H1 (cell line): ENCODE data around the gene ZNF2. TPM values are rescaled to one million over a fixed set of nuclear protein-coding genes. Genes with fewer than 3 reads are reported as not detected.

Source experiments
- CTBP2 ChIP-seq: IDR thresholded peaks from 2 replicates; pipeline ENCODE4 v1.7.0; 2011; ENCODE audit warnings: borderline replicate concordance, mild to moderate bottlenecking, moderate library complexity, mixed read lengths, low read length; ENCODE audit not compliant: insufficient read depth, insufficient read length
- EGR1 ChIP-seq: IDR thresholded peaks from 2 replicates; pipeline ENCODE4 v1.6.1; 2011; ENCODE audit warnings: low read depth, low read length, borderline replicate concordance
- EP300 ChIP-seq, 2 experiments: IDR thresholded peaks; 1 replicate in 1 of 2; 2 replicates in 1 of 2; pipeline ENCODE4 v1.6.1; 2011 to 2012; ENCODE audit warnings: low read depth in 2 of 2, low read length in 2 of 2, mild to moderate bottlenecking in 2 of 2, borderline replicate concordance in 1 of 2, inconsistent platforms in 1 of 2, moderate library complexity in 1 of 2
- EZH2 ChIP-seq: fragments of 200-600 bp; sonication (generic); IDR thresholded peaks from 2 replicates; pipeline ENCODE4 v1.7.1; 2012; ENCODE audit warnings: low read depth, mild to moderate bottlenecking, moderate library complexity, low read length, inconsistent platforms; ENCODE audit not compliant: severe bottlenecking
- GTF2F1 ChIP-seq: IDR thresholded peaks from 2 replicates; pipeline ENCODE4 v1.6.1; 2012; ENCODE audit warnings: low read depth, low read length, improper control_type of control experiment, borderline replicate concordance
- NANOG ChIP-seq: IDR thresholded peaks from 2 replicates; pipeline ENCODE4 v1.6.1; 2011; ENCODE audit warnings: low read length, low read depth, mild to moderate bottlenecking, inconsistent platforms; ENCODE audit not compliant: insufficient read depth, poor library complexity, severe bottlenecking
- POLR2AphosphoS5 ChIP-seq: IDR thresholded peaks from 2 replicates; pipeline ENCODE4 v1.6.1; 2011; ENCODE audit warnings: low read depth, low read length
- RXRA ChIP-seq: IDR thresholded peaks from 2 replicates; pipeline ENCODE4 v1.6.1; 2011; ENCODE audit warnings: low read depth, mild to moderate bottlenecking, low read length, moderate library complexity; ENCODE audit not compliant: insufficient read depth
- SIN3A ChIP-seq, 2 experiments: IDR thresholded peaks in 1 of 2; conservative IDR thresholded peaks in 1 of 2; 2 replicates each; pipeline ENCODE4 v1.6.1; 2011 to 2012; ENCODE audit warnings: low read length in 2 of 2, improper control_type of control experiment in 1 of 2, low read depth in 1 of 2, mild to moderate bottlenecking in 1 of 2
- TBP ChIP-seq: IDR thresholded peaks from 2 replicates; pipeline ENCODE4 v1.6.1; 2011; ENCODE audit warnings: low read depth, low read length, improper control_type of control experiment
- ZNF274 ChIP-seq: IDR thresholded peaks from 2 replicates; pipeline ENCODE4 v1.7.0; 2012; ENCODE audit warnings: low read length, borderline replicate concordance; ENCODE audit errors: extremely low read depth
- polyA plus RNA-seq, 7 experiments: library from polyadenylated mRNA; depleted of rRNA in 3 of 7; stranded (reverse) in 5 of 7; unstranded in 2 of 7; fragments of >200 nt in 5 of 7; fragments of 200-250 nt in 2 of 7; gene quantifications; 1 replicate in 5 of 7; 2 replicates in 1 of 7; 4 replicates in 1 of 7; pipeline versions ENCODE4 v1.2.1 to v1.2.3, GENCODE V29; 2011 to 2013; ENCODE audit warnings: missing spikeins in 2 of 7, mixed read lengths in 2 of 7
- total RNA-seq: library from RNA; stranded (reverse); fragmentation: NEBNext Ultra II Directional; extraction: Animal tissue kit (Norgen Biotek cat#: 25700); gene quantifications from 2 replicates; pipeline ENCODE4 v1.2.1, GENCODE V29; 2021
- TF ChIP-seq, protein P1 (sequence below): IDR thresholded peaks from 2 replicates; pipeline ENCODE4 v1.6.1; 2012; ENCODE audit warnings: inconsistent platforms

ZNF2 gene
- total and polyA plus RNA-seq, 2 of the 8 experiments (the other 6 are each of a cell fraction or from before 2014, with no cell fraction given): 1.3 to 3.0 TPM

DNA sequence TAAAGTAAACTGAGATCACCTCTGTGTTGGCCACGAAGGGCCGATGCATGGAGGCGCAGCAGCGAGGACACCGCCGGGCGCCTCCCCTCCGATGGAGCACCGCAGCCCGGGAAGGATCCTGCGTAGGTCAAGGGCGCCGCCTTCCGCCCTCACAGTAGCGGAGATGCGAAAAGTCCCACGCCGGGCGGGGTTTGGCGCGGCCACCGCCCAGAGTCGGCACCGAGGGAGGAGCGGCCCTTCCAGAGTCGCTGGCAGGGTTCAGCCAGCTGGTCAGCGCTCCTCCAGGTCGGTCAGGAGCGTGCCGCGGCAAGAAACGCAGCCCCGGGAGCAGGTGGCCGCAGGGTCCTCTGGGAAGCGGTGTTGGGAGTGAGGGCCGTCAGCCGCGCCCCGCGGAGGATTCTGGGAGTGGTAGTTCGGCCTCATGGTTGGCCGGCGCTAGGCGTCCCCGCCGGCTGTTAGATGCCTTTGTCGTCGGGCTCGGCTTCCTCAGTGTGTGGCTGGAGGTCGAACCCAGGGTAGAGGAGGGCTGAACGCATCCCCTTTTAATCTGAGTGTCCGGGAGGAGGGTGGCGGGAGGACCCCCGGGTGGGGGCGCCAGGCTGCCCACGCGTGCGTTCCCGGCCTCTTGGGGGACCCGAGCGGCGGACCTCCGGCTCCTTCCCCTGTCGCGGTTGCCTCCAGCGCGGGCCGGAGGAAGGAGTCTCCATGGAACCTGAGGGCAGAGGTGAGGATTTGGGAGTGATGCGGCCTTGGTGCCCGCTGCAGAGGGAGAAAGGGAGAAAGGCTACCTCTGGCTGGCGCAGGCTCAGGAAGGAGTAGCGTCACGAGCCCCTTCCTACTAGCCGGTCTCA is 41.7 kb downstream of the ZNF2 start, which contains the start of gene ZNF892 (continued):
- no peak for TF ChIP-seq CTBP2
- TF ChIP-seq EGR1: no peak
- TF ChIP-seq EZH2: no peak
- no peak for TF ChIP-seq EP300 (IDR thresholded peaks at IDR 0.05; ENCODE audit: borderline replicate concordance in 1 of 2, low read depth in 2 of 2, low read length in 2 of 2)
- TF ChIP-seq, protein P1, sequence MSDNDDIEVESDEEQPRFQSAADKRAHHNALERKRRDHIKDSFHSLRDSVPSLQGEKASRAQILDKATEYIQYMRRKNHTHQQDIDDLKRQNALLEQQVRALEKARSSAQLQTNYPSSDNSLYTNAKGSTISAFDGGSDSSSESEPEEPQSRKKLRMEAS: peak; percentile 84
- no peak for TF ChIP-seq NANOG
- TF ChIP-seq RXRA: no peak
- peak; percentile 66; the same call in 1 of the 2 replicates for TF ChIP-seq POLR2AphosphoS5
- no peak for TF ChIP-seq ZNF274
- no peak for TF ChIP-seq SIN3A (conservative IDR thresholded peaks at IDR 0.05 in 1 of 2, IDR thresholded peaks at IDR 0.05 in 1 of 2; ENCODE audit: low read depth in 1 of 2, low read length in 2 of 2)
- TF ChIP-seq TBP: peak; percentile 63
- no peak for TF ChIP-seq GTF2F1
